Stomach smooth muscle (tissue), 2 donors: ENCODE measurements around the gene QPRT.
"Not testable (repeated sequence)": the region's sequence is repeated elsewhere in the genome, so short reads cannot be mapped to it uniquely, and the experiment has no call there.

ENCODE experiments used
- H3K27ac ChIP-seq: one replicate; pipeline ENCODE4 v1.7.0; 2013; ENCODE audit warnings: mild to moderate bottlenecking, low read length, inconsistent platforms
- H3K27me3 ChIP-seq, 2 donors: one replicate each; pipeline ENCODE4 v1.7.0; 2013; ENCODE audit warnings: low read length in 2 of 2; ENCODE audit not compliant: insufficient read depth in 2 of 2, control insufficient read depth in 1 of 2
- H3K36me3 ChIP-seq, 2 donors: one replicate each; pipeline ENCODE4 v1.7.0; 2013; ENCODE audit warnings: low read length in 2 of 2; ENCODE audit not compliant: control insufficient read depth in 2 of 2, insufficient read depth in 2 of 2
- H3K4me1 ChIP-seq: one replicate; pipeline ENCODE4 v1.7.0; 2013; ENCODE audit warnings: low read length; ENCODE audit not compliant: control insufficient read depth, insufficient read depth
- H3K4me3 ChIP-seq, 2 donors: one replicate each; pipeline ENCODE4 v1.7.0; 2013; ENCODE audit warnings: low read length in 2 of 2
- H3K9ac ChIP-seq, 2 donors: one replicate each; pipeline ENCODE4 v1.7.0; 2013; ENCODE audit warnings: low read length in 2 of 2, mild to moderate bottlenecking in 1 of 2
- H3K9me3 ChIP-seq, 2 donors: one replicate each; pipeline ENCODE4 v1.7.0; 2013; ENCODE audit warnings: low read length in 2 of 2; ENCODE audit not compliant: control insufficient read depth in 2 of 2
- donor health status: healthy.
- donor health status: Pancreatic carcinoma.

QPRT gene

GRCh38 chr16:29721167-29721879, 42.3 kb downstream of the QPRT start:
- H3K9me3 ChIP-seq, H3K36me3 ChIP-seq, H3K27me3 ChIP-seq, H3K4me1 ChIP-seq, H3K9ac ChIP-seq, H3K4me3 ChIP-seq, H3K27ac ChIP-seq: not testable (repeated sequence)

- H3K4me3 ChIP-seq: no peak overlapping the region
Measured at GRCh38 chr16:29726845-29727377, 47.9 kb downstream of the QPRT start.

GRCh38 chr16:29727452-29727851, 48.5 kb downstream of the QPRT start:
- no peak overlapping the region for H3K27ac ChIP-seq

More at GRCh38 chr16:29726845-29727377, 47.9 kb downstream of the QPRT start:
- Histone ChIP-seq H3K4me1 (no peaks in the 10 kb centered on the region), H3K36me3 (no peaks in the 10 kb centered on the region), H3K9ac (no peak overlapping the region), H3K27me3 (peaks cover 0 to 2% of the 10 kb centered on the region in 2 donors), H3K27ac (no peak overlapping the region), H3K9me3 (no peaks in the 10 kb centered on the region)

DNA sequence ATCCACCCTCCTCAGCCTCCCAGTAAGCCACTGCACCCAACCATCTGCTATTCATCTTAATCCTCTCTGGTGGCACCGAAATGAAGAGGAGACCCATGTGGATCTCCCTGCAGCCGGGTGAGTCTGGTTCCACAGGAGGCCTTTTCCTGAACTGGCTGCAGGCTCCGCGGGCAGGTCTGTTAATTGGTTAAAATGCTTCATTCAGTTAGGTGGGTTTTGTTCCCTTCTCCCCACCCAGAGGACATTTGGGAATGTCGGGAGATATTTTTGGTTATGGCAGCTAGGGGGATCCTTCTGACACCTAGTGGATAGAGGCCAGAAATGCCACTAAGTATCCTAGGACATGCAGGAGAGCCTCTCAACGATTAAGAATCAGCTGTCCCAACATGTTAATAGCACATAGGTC, 50.1 kb downstream of the QPRT start:
- Histone ChIP-seq H3K27me3 (peaks cover 0 to 2% of the 10 kb centered on the region in 2 donors), H3K4me3 (no peak overlapping the region), H3K9ac (no peak overlapping the region), H3K4me1 (no peaks in the 10 kb centered on the region), H3K36me3 (no peaks in the 10 kb centered on the region), H3K27ac (no peak overlapping the region), H3K9me3 (no peaks in the 10 kb centered on the region)

More at GRCh38 chr16:29727452-29727851, 48.5 kb downstream of the QPRT start:
- H3K36me3 ChIP-seq: no peaks in the 10 kb centered on the region
- H3K4me1 ChIP-seq: no peaks in the 10 kb centered on the region
- H3K9ac ChIP-seq: no peak overlapping the region
- H3K27me3 ChIP-seq: peaks cover 0 to 2% of the 10 kb centered on the region in 2 donors
- H3K4me3 ChIP-seq: no peak overlapping the region
- no peaks in the 10 kb centered on the region for H3K9me3 ChIP-seq

DNA sequence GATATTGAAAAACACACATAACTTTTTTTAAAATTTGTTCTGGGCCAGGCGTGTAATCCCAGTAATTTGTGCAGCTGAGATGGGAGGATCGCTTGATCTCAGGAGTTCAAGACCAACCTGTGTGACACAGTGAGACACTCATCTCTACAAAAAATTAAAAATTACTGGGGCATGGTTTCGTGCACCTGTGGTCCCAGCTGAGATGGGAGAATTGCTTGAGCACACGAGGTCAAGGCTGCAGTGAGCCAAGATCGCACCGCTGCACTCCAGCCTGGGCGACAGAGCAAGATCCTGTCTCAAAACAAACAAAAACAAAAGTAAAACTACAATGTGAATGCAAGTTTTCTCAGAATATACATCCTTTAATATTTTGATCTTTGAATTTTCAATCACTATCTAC, 51.7 kb downstream of the QPRT start:
- Histone ChIP-seq H3K9me3 (no peaks in the 10 kb centered on the region), H3K36me3 (no peaks in the 10 kb centered on the region), H3K4me3 (no peak overlapping the region), H3K9ac (no peak overlapping the region), H3K27me3 (peaks cover 0 to 2% of the 10 kb centered on the region in 2 donors), H3K4me1 (no peaks in the 10 kb centered on the region), H3K27ac (no peak overlapping the region)

- H3K36me3 ChIP-seq, H3K9me3 ChIP-seq, H3K27ac ChIP-seq, H3K4me3 ChIP-seq, H3K27me3 ChIP-seq, H3K9ac ChIP-seq, H3K4me1 ChIP-seq: not testable (repeated sequence)
Measured at GRCh38 chr16:29731768-29732601, 53.0 kb downstream of the QPRT start.

DNA sequence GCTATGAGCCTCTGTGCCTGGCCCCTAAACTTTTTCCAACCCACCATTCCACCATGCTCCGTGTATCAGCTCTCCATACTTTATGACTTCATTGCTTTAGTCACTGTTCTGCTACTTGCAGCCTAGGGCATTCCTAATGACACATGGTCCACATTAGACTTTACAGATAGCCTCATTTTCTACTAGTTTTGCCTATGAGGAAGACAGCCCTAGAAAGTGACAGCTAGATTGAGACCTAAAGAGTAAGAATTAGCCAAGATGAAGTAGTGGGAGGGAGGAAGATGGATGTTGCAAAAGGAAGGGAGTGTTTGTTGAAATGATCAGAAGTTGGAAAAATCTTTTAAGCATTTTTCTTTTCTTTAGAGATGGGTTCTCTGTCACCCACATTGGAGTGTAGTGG, 55.8 kb downstream of the QPRT start:
- H3K27ac ChIP-seq: no peak overlapping the region
- no peaks in the 10 kb centered on the region for H3K4me1 ChIP-seq
- peaks cover 0 to 3% of the 10 kb centered on the region in 2 donors for H3K9me3 ChIP-seq
- H3K27me3 ChIP-seq: peaks cover 0 to 3% of the 10 kb centered on the region in 2 donors
- no peaks in the 10 kb centered on the region for H3K36me3 ChIP-seq
- no peak overlapping the region for H3K9ac ChIP-seq
- no peak overlapping the region for H3K4me3 ChIP-seq

DNA sequence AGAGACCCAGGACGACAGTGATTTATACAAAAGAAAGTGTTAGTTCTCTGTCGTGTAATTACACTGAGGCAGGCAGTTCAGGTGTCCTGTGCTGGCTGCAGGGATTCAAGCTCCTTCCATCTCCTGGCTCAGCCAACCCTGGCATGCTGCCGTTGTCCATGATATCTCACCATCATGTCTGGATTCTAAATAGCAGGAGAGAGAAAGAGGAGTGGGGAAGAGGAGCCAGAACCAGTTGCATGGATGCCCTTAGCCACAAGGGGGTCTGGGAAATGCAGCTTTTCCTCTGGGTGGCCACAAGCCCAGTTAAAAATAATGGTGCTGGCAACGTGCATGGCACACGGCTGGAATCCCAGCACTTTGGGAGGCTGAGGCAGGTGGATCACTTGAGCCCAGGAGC, 57.1 kb downstream of the QPRT start:
- Histone ChIP-seq H3K27me3 (peaks cover 0 to 3% of the 10 kb centered on the region in 2 donors), H3K9ac (no peak overlapping the region)

GRCh38 chr16:29736764-29737163, 57.8 kb downstream of the QPRT start:
- peaks cover 0 to 6% of the 10 kb centered on the region in 2 donors for H3K27me3 ChIP-seq
- no peak overlapping the region for H3K9ac ChIP-seq
- no peaks in the 10 kb centered on the region for H3K36me3 ChIP-seq
- H3K4me3 ChIP-seq: no peak overlapping the region
- no peaks in the 10 kb centered on the region for H3K4me1 ChIP-seq
- no peak overlapping the region for H3K27ac ChIP-seq
- peaks cover 0 to 3% of the 10 kb centered on the region in 2 donors for H3K9me3 ChIP-seq

More for the DNA sequence above, 57.1 kb downstream of the QPRT start:
- Histone ChIP-seq H3K4me1 (no peaks in the 10 kb centered on the region), H3K36me3 (no peaks in the 10 kb centered on the region), H3K9me3 (peaks cover 0 to 3% of the 10 kb centered on the region in 2 donors), H3K27ac (no peak overlapping the region), H3K4me3 (no peak overlapping the region)

DNA sequence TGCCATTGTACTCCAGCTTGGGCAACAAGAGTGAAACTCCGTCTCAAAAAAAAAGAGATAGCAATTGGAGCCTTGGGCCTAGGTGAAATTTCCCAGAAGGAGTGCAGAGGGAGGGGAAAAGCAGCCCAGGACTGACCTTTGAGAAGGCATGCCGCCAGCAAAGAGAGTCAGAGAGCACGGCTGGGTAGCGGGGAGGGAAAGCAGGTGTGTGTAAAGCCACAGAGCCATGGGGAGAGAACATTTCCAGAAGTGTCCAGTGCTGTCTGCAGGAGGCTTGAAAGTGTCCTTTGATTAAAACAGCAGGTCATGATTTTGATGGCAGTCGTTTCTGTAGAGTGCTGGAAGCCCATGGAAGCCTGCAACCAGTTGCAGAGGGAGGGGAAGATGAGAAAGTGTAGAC, 58.7 kb downstream of the QPRT start:
- H3K4me3 ChIP-seq: no peak overlapping the region

More for the DNA sequence above, 58.7 kb downstream of the QPRT start:
- H3K4me1 ChIP-seq: no peaks in the 10 kb centered on the region
- H3K36me3 ChIP-seq: no peaks in the 10 kb centered on the region
- H3K9me3 ChIP-seq: peaks cover 0 to 3% of the 10 kb centered on the region in 2 donors
- no peak overlapping the region for H3K27ac ChIP-seq
- H3K9ac ChIP-seq: no peak overlapping the region
- H3K27me3 ChIP-seq: peaks cover 0 to 6% of the 10 kb centered on the region in 2 donors
